PC-9 (cell line): Measurements from ENCODE around the gene MVB12A.

ENCODE experiments used
- CTCF ChIP-seq: fragments of 200-600 bp; sonication (generic); conservative IDR thresholded peaks from 2 replicates; pipeline ENCODE4 v1.6.1; 2017; ENCODE audit warnings: mixed run types, antibody characterized with exemption, mild to moderate bottlenecking, moderate library complexity
- EZH2 ChIP-seq: fragments of 200-600 bp; sonication (generic); IDR thresholded peaks from 2 replicates; pipeline ENCODE4 v1.8.0; 2017; ENCODE audit warnings: antibody characterized with exemption, low read depth

DNA sequence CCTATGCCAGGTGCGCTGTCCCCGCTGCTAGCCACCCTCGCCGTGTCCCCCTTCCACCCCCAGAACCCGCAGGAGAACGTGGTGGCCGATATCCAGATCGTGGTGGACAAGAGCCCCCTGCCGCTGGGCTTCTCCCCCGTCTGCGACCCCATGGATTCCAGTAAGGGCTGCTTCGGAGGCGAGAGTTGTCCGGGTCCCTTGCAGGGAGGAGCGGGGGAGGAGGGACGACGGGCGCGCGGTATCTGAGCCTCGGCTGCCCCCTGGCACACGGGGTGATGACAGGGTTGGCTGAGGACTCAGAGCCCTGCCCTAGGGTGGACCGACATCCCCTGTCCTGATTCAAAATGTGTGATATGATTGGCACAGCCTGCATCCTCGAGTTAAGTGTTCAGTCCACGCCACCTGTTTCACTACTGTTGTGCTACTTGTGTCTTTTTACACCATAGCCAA lies 653 bp downstream of the MVB12A start:
- TF ChIP-seq CTCF = no peak; the same call in 1 of the 2 replicates
- TF ChIP-seq EZH2 = no peak
